Measurements from ENCODE around the gene SUGP1. TPM values are rescaled to one million over a fixed set of nuclear protein-coding genes. Genes with fewer than 3 reads are reported as not detected.
"Not testable (repeated sequence)": the region's sequence is repeated elsewhere in the genome, so short reads cannot be mapped to it uniquely, and the experiment has no call there.

Gene SUGP1
- total RNA-seq, 1 experiment from 2014 or later = 38.7 TPM

GRCh38 chr19:19267305-19267704 lies 53.0 kb downstream of the SUGP1 start:
- DNase-seq (ENCODE audit: low read depth) = no peak

DNA sequence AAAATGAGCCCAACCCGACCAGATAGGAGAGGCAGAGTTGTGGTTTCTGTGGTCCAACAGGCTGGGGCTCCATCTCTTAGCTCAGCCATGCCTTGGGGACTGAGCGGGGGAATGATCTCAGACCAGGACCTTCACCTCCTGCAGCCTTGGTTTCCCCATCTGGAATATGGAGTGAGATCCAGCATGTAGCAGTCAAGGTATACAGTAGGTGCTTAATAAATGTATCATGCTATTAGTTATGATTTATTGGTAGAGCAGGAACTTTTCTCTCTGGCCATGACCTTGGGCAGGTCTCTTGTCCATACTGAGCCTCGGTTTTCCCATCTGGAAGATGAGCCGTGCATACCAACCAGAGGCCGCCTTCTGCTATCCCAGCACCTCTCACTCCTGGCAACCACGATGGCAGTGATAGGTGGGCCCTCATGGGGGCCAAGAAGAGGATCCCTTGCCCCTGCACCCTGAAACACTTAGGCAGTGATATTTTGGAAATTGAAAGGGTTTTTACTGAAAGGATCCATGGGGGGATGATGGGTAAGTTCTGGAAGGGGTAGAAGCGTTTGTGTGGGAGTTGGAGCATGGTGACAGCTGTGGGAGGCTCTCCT lies 56.3 kb downstream of the SUGP1 start:
- no peak for DNase-seq (ENCODE audit: low read depth)

DNA sequence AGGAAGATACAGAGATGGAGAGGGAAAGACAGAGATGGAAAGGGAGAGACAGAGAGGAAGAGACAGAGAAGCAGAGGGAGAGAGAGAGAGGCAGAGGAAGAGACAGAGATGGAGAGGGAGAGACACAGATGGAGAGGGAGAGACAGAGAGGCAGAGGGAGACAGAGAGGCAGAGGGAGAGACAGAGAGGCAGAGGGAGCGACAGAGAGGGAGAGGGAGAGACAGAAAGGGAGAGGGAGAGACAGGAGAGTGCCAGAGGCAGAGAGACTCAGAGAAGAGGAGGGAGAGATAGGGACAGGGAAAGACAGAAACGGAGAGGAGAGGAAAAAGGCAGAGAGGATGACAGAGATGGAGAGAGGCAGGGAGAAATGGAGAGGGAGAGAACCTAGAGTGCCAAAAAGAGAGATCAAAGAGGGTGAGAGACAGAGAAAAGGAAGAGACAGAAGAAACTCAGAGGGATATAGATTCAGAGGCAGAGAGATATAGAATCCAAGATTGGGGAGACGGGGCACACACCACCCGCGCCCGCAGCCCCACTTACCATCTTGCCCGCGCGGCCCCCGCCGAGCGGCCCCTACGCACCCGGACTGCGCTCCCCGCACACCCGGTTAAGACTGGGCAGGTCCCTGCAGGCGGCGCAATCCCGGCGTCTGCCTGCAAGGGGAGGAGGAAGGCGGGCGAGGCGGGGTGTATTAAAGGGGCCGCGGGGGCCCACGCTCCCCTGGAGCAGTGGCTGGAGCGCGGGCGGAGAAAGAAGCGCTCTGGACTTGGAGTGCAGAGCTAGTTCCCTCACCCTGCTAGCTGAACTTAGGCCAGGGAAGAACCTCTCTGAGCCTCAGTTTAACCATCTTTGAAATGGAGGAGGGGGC lies 57.9 kb downstream of the SUGP1 start:
- DNase-seq (ENCODE audit: low read depth) = no peak

GRCh38 chr19:19261350-19262189 lies 58.7 kb downstream of the SUGP1 start:
- DNase-seq (ENCODE audit: low read depth) = no peak

- DNase-seq (ENCODE audit: low read depth) = no peak
Observed at GRCh38 chr19:19260417-19261214, 59.7 kb downstream of the SUGP1 start.

GRCh38 chr19:19259741-19260140 lies 60.6 kb downstream of the SUGP1 start:
- no peak for DNase-seq (ENCODE audit: low read depth)

GRCh38 chr19:19258589-19259338 lies 61.5 kb downstream of the SUGP1 start:
- DNase-seq (ENCODE audit: low read depth) = no peak

DNA sequence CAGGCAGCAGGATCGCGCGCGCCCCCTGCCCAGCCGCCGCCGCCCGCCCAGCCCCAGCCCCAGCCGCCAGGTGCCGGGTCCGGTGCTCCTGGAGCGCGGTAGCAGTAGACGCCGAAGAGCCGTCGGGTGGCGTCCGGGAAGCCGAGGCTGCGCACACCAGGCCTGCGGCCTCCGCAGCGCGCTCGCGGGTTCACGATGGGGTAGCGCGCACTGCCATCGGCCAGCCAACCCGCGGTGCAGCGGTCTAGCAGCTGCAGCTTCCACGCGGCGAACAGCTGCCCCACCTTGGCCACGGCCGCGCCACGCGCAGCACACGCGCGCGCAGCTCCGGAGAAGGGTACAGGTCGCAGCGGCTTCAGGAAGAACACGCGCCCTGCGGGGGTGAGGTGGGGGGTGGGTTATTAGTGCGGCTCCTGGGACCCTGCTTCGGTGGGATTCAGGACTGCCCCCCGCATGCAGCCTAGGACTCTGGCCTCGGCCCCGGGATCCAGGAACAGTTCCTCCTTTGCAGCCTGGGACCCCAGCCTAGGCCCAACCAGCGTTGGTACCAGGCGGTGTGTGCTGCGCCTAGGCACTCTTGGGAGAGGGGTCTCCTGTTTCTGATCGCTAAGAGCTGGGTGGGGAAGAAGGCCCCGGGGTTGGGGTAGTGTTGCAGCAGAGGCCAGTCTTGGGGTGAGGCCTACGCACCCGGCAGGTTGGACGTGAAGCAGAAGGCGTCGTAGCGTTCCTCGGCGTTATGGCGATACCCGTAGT lies 62.3 kb downstream of the SUGP1 start:
- DNase-seq (ENCODE audit: low read depth) = no peak

DNA sequence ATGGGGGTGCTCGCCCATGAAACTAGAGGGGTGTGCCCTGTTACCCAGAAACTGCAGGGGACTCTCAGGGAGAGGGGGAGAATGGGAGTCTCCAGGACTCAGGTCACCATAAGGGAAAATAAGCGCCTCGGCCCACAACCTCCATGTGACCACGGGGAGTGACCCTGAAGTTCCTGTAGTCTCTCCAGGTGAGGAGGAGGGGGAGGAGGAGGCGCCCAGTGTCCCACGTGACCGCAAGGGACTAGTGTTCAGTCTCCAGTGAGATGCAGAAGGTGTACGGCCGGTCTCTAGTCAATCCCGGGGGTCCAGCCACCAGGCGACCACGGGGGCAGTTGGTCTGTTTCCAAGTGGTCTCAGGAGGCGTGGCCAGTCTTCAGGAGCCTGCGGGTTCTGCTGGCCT lies 63.2 kb downstream of the SUGP1 start:
- no peak for DNase-seq (ENCODE audit: low read depth)

DNA sequence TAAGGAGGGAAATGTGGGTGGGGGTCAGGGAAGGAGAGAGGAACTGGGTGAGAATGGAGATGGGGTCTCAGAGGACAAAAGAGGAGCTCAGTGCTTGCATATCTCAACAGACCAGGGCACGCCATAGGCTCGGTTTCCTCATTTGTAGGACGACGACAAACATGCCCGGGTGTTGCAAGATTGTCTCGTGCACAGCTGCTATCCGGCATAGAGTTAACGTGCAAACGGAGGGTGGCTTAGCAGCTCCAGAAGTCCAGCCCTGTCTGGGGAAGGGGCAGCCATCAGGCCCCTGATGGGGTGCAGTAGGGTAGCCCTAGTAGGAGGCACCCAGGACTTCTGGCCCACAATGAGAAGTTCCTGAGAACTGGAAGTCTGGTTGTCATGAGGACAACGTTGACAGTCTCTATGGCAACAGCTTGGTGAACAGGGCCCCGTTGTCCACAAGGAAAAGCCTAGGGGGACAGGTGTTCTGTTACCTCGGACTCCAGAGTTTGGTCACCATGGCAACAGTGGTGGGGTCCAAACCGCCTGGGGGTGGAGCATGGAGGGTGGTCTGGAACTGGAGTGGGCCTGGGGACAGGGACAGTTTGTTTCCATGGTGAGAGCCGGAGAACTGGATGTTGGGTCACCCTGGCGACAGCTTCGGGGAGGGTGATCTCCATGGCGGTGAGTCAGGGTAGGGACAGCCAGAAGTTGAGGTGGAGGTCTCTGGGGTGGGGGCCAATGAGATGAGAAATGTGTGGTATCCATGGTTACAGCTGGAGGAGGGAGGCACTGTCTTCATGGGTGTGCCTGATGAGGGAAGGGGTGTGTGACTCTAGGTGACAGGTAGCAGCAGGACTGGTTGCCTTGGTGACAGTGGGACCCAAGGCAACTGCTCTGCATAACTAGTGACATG lies 64.0 kb downstream of the SUGP1 start:
- DNase-seq (ENCODE audit: low read depth) = no peak

- not testable (repeated sequence) for DNase-seq (ENCODE audit: low read depth)
Observed at GRCh38 chr19:19253409-19253808, 66.9 kb downstream of the SUGP1 start.

GRCh38 chr19:19250196-19250801 lies 70.0 kb downstream of the SUGP1 start:
- DNase-seq (ENCODE audit: low read depth) = no peak

- DNase-seq (ENCODE audit: low read depth) = no peak
Observed at GRCh38 chr19:19240476-19240875, 79.8 kb downstream of the SUGP1 start.

- no peak for DNase-seq (ENCODE audit: low read depth)
Observed at GRCh38 chr19:19239675-19240074, 80.6 kb downstream of the SUGP1 start.

- no peak for DNase-seq (ENCODE audit: low read depth)
Observed at GRCh38 chr19:19238126-19238894, 82.0 kb downstream of the SUGP1 start.

GRCh38 chr19:19236173-19236572 lies 84.1 kb downstream of the SUGP1 start:
- DNase-seq (ENCODE audit: low read depth) = no peak

- no peak for DNase-seq (ENCODE audit: low read depth)
Observed at GRCh38 chr19:19234220-19234816, 86.0 kb downstream of the SUGP1 start.
